ENCODE results near the gene ELP1.

GRCh38 chr9:108874058-108874788, 59.7 kb downstream of the ELP1 start:
- no peak for TF ChIP-seq CTCF (IDR thresholded peaks at IDR 0.05; ENCODE audit: low read length)
- TF ChIP-seq EZH2 (IDR thresholded peaks at IDR 0.05; ENCODE audit: borderline replicate concordance, low read length) = no peak
